Renal pelvis (tissue), 4 donors: ENCODE measurements around the gene ARHGAP10. TPM values are rescaled to one million over a fixed set of nuclear protein-coding genes. Genes with fewer than 3 reads are reported as not detected.

Experiments
- DNase-seq: peaks from one replicate; pipeline ENCODE4 v3.0.0-alpha.2; 2013
- polyA plus RNA-seq, 3 donors: library from polyadenylated mRNA; unstranded; fragments of 120-200 nt; gene quantifications; one replicate each; pipeline ENCODE4 v1.2.1, GENCODE V29; 2013; ENCODE audit not compliant: insufficient read length in 3 of 3

ARHGAP10 gene
- polyA plus RNA-seq, 3 donors: 19.1 to 20.2 (median 20.1) TPM

DNA sequence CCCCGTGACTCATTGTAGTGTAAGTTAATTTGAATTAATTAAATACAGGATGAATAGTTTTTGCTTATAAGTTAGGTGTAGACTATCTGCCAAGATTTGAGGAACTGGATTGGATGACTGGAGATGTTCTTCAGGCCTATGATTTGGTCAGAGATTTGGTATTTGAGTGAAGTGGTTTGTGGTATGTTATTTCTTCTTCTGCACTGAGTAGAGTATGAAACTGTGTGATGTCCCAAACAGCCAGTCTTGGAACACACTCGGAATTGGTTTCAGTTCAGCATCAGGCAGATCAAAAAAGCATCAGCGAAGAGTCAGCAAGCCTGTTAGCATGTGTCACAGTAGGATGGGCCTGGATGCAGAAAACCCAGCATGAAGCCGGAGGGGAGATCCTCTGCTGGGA is 294.1 kb downstream of the ARHGAP10 start:
- DNase-seq: no peak

DNA sequence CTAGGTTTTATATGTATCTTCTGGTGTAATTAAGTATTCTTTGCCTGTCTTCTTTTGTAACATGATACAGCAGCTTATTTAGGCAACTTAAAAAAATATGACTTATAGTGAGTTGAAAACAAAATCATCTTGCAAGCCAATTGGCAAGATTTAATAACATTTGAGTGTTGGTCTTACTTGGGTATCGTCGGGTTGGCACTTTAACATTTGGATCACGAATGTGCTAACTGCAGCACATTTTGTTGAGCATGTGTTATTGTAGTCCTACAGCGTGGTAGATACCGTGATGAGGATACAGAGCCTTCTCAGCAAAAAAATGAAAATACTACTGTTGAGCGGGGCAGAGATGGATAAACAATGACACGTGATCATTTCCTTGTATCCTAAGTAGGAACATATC is 295.3 kb downstream of the ARHGAP10 start:
- no peak for DNase-seq

- DNase-seq: no peak
Measured at GRCh38 chr4:148029781-148030180, 297.9 kb downstream of the ARHGAP10 start.

- DNase-seq: no peak
Measured at GRCh38 chr4:148030193-148030873, 298.4 kb downstream of the ARHGAP10 start.

- DNase-seq: no peak
Measured at GRCh38 chr4:148034813-148035212, 302.9 kb downstream of the ARHGAP10 start.

DNA sequence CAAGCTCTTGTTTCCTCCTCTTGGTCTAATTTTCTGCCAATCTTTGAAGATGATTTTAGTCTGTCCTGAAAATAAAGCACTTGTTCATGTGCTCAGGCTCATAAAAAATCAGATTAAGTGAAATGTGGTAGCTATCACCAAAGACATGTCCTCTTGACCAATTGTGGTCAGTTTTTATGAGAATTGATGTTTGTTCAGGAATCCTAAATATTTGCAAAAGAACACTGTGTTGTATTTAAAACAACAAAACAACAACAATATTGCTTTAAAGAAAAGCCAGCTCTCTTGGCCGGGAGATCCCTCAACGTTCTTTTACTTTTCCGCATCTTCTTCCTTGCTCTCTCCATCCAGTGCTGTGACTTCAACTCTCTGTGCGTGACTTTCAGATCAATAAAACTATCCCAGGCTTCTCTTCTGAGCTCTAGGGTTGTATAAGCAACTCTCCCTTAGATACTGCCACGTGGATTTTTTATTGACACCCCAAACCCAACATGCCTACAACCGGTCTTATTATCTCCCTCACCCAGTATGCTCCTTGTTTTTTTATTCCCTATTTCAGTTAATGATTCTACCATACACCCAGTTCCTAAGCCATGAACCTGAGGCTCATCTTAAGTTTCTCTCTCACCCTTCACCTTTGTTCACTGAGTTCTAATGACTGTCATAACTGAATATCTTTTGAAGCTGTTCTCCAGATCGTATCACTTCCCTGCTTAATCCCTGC is 309.9 kb downstream of the ARHGAP10 start:
- no peak for DNase-seq

GRCh38 chr4:148044089-148044911 is 312.4 kb downstream of the ARHGAP10 start:
- no peak for DNase-seq

DNA sequence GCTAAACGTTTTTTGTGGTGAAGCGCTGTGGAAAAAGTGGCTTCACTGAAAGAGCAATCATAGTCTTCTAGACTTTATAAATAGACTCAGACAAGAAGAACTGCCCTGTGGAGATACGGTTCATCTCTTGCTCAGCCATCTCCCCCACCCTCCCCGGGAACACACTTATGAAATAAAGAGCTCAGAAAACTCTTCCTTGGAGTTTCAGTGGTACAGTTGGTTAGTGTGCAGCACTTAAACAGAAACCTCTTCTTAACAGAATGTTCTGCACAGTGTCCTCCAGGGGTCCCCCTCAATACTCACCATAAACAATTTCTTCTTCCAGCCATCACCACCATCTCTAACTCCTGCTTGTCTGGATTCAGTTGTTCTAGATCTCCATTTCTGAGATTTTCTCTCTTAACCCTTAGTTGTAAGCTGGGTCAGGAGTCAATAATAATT is 313.0 kb downstream of the ARHGAP10 start:
- DNase-seq: no peak

DNA sequence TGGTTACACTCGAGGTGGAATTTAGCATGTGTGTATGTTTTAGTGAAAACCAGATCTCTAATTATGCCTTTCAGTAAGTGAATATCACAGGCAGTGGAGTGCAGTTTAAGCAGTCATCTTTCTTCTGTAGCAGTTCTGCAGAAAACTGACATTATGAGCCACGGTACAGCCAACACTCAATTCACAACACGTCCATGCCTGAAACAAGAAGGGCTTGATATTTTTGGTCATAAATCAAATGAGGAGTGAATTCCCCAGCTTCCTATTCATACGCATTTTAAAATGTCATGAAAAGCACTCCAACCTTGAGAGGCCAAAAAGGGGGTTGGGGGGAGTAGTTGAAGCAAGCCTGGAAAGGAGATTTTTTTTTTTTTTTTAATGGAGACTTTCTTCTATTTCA is 316.7 kb downstream of the ARHGAP10 start:
- DNase-seq: no peak

GRCh38 chr4:148051403-148051802 is 319.5 kb downstream of the ARHGAP10 start:
- DNase-seq: no peak

- DNase-seq: no peak
Measured at GRCh38 chr4:148052448-148052847, 320.6 kb downstream of the ARHGAP10 start.

DNA sequence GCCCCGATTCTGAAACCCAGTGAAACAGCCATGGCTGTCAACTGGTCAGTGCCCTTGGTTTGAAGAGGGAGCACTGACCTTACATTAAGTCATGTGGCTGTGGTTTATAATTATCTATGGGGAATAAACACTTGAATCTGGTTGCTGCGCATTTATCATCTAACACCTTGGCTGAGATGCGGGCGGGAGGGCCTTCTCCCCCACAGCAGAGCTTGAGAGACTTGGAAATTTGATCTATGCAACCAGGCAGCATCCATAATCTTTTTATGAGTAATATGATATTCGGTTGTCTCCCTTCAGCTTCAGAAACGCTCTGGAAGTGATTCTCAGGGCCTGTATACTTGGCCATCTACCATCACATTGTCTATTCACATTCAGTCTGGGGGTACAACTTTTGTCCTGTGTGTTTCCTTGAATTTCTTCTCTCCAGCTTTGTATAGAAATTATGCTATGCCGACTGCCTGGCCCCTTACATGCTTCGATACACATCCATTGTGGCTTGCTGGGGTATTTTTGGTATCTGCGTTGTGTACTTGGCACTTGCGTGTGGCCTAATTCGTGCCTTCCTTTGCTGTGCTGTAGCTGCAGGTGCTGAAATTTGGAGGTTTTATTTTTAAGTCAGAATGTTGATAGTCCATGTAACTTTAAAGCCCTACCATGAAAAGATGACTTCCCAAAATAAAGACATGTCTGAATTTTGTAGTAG is 321.6 kb downstream of the ARHGAP10 start:
- no peak for DNase-seq

DNA sequence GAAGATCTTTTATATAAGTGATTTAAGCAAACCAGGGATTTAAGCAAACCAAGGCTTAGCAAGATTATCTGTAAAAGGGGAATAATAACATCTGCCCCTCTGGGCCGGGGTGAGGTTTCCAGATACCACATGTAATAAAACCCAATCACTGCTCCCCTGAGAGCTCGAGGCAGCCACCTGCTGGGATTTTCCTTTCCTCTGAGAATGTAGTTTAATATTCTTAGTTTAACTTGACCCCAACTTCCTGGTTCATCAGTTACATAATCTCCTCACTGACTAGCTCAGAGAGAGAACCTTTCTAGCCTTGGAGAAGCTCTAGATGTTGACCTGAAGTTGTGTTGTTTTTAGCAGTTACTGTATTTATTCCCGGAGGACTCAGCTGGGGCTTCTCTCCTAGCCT is 322.4 kb downstream of the ARHGAP10 start:
- DNase-seq: no peak

GRCh38 chr4:148055844-148056243 is 324.0 kb downstream of the ARHGAP10 start:
- DNase-seq: no peak

- no peak for DNase-seq
Measured at GRCh38 chr4:148056879-148057278, 325.0 kb downstream of the ARHGAP10 start.

DNA sequence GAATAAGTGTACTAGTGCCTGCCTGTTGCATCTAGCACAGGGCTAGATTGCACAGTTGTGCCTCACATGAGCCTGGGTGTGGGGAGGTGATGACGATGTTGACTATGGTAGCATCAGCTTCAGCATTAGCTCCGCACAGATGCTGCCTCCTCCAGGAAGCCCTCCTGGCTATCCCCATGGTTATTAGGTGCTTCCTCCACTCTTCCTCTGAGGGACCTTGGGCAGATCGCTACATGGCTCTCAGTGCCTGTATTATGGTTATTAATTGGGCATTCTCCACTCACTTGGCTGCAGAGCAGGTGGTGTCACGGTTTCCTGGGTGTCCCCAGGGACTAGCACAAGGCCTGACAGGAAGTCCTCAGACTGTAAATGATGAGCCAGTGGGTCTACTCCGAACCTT is 325.6 kb downstream of the ARHGAP10 start:
- DNase-seq: no peak

- DNase-seq: no peak
Measured at GRCh38 chr4:148057984-148058859, 326.3 kb downstream of the ARHGAP10 start.

DNA sequence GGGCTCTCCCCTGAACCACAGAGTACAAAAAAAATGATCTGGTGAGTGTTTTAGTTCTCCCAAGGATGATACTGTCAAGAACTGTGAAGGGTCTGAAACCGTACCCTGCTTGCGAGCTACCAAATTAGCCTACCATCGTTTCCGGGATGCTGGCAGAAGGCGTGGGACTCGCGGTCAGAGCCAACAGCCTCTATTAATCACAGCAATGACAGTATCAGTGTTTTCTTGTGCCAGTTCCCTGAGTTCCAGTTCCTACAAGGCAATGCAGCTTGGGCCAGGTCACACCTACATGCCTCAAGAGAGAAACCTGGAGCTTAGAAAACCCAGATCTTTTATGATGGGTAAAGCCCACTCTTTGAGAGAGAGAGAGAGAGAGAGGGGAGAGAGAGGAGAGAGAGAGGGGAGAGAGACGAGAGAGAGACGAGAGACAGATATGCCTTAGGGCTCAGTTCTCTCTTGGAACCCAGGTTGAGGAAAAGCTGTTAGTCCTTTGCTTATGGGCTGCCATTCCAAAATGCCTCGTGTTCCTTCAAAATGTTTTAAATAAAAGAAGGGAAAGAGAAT is 327.8 kb downstream of the ARHGAP10 start:
- DNase-seq: no peak

DNA sequence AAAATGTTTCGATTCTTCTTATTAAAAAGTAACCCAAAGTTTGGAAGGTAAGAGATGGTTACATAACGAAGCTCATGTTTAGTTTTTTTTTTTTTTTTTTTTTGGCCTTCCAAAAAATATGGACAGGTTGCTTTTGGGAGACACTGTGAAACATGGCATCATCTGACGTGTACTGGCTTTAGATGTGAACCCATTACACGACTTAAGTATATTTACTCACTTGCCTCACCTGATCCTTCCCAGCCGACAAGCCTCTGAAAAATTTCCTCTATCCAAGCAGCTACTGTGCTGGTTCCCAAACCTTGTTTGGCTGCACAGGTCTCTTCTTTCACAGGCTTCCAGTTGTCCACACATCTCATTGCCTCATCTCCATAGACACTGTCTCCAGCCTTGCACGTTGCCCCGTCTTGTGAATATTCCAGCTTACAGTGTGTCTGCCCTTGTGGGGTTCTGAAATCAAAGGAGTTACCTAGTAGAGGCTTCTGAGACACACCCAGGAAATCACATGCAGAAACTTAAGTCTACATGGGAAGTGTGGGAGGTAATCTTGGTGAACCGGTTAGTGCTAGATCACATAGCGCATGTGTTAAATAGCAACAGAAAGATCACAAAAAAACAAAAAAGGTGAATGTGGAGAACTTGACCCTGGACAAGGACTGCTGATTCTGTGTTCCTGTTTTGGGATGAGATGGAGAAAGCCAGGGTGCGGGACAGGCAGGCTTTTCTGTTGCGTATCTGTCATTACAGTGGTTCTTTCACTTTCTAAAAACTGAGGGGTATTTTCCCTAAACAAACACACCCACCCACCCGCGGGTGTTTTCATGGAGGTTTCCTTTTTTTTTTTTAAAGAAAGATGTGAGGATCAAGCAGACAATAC is 328.6 kb downstream of the ARHGAP10 start:
- DNase-seq: no peak

DNA sequence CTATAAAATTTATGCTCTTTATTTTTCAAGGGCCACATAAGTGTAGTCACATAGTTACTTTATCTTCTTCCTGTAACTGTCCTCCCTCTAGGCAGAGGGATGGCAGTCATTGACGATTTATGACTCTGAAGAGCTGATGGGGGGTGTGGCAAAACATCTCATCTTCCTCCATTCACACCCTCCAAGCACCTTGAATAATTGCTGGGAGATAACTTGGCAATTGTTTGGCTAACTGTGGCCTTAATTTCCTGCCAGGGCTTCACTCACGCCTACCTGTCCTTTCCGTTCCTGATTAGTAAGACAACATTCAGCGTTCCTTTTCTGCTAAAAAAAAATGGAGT is 329.2 kb downstream of the ARHGAP10 start:
- no peak for DNase-seq
